B cell (primary cell): Measurements from ENCODE around the gene TMEM170B. TPM values are rescaled to one million over a fixed set of nuclear protein-coding genes. Genes with fewer than 3 reads are reported as not detected.
A peak's percentile ranks its signal among the peaks of the same experiment; 100 is the strongest.

Experiments used
- ATAC-seq: fragments of 200-7000 bp; cut with Tn5 transposase; one replicate; pipeline ENCODE4 v1.10.0; 2021; ENCODE audit warnings: low read depth, mild to moderate bottlenecking, moderate number of reproducible peaks, moderate library complexity
- CTCF ChIA-PET: fragments of 350-600 bp; sonication (Branson Sonifier 250); formaldehyde crosslinking; loops from one replicate; lab custom pipeline; 2021; ENCODE audit warnings: antibody characterized with exemption, inconsistent platforms; lab: Charles Lee
- POLR2A ChIA-PET: fragments of 350-600 bp; sonication (Branson Sonifier 250); formaldehyde crosslinking; loops from one replicate; lab custom pipeline; 2021; ENCODE audit warnings: antibody characterized with exemption; lab: Charles Lee
- DNase-seq: peaks from one replicate; pipeline ENCODE4 v3.0.0; 2013
- H2AFZ ChIP-seq: 2 replicates; pipeline ENCODE4 v1.6.1; 2012; ENCODE audit warnings: mild to moderate bottlenecking, low read depth, low read length; ENCODE audit not compliant: insufficient read depth, poor library complexity, severe bottlenecking
- H3K27ac ChIP-seq, 2 donors: 1 replicate in 1 of 2; 2 replicates in 1 of 2; pipeline ENCODE4 v1.5.1; 2012 to 2013; ENCODE audit warnings: low read length in 2 of 2, mild to moderate bottlenecking in 2 of 2, moderate library complexity in 1 of 2
- H3K27me3 ChIP-seq, 4 experiments: fragments of 200-600 bp in 1 of 4; sonication (generic) in 1 of 4; replicated peaks in 1 of 4; 1 replicate in 2 of 4; 2 replicates in 2 of 4; pipeline versions ENCODE4 v1.6.1 to v1.7.0; 2013 to 2016; ENCODE audit warnings: low read length in 3 of 4, mild to moderate bottlenecking in 2 of 4, mixed read lengths in 1 of 4, moderate library complexity in 1 of 4; ENCODE audit not compliant: insufficient read depth in 4 of 4, control insufficient read depth in 3 of 4; ENCODE audit errors: control extremely low read depth in 1 of 4
- H3K36me3 ChIP-seq, 2 experiments: replicated peaks in 1 of 2; 1 replicate in 1 of 2; 2 replicates in 1 of 2; pipeline versions ENCODE4 v1.6.1 to v1.7.1; 2013; ENCODE audit warnings: low read length in 1 of 2; ENCODE audit not compliant: insufficient read depth in 2 of 2, control insufficient read depth in 1 of 2; ENCODE audit errors: control extremely low read depth in 1 of 2, extremely low read depth in 1 of 2
- H3K4me1 ChIP-seq, 2 donors: fragments of 200-600 bp in 1 of 2; sonication (generic) in 1 of 2; 1 replicate in 1 of 2; 2 replicates in 1 of 2; pipeline versions ENCODE4 v1.5.1 to v1.6.1; 2013 to 2017; ENCODE audit warnings: low read length in 2 of 2; ENCODE audit not compliant: control insufficient read depth in 2 of 2, insufficient read depth in 2 of 2
- H3K4me2 ChIP-seq: replicated peaks from 2 replicates; pipeline ENCODE3; 2012; ENCODE audit warnings: mild to moderate bottlenecking, low read depth, low read length; ENCODE audit not compliant: poor library complexity, severe bottlenecking
- H3K4me3 ChIP-seq, 5 experiments: fragments of 200-600 bp in 1 of 5; sonication (generic) in 1 of 5; 1 replicate in 3 of 5; 2 replicates in 2 of 5; pipeline versions ENCODE4 v1.5.1 to v1.7.0; 2011 to 2016; ENCODE audit warnings: low read length in 4 of 5, mild to moderate bottlenecking in 4 of 5, low read depth in 2 of 5, control low read depth in 1 of 5, moderate library complexity in 1 of 5; ENCODE audit not compliant: insufficient read depth in 1 of 5; ENCODE audit errors: control extremely low read depth in 1 of 5, extremely low read depth in 1 of 5
- H3K79me2 ChIP-seq: fragments of 200-600 bp; sonication (generic); one replicate; pipeline ENCODE4 v1.6.0; 2016; ENCODE audit warnings: low read length; ENCODE audit not compliant: control insufficient read depth, insufficient read depth
- H3K9ac ChIP-seq: fragments of 200-600 bp; sonication (generic); 2 replicates; pipeline ENCODE4 v1.6.1; 2017; ENCODE audit warnings: mild to moderate bottlenecking, low read length, moderate library complexity
- H3K9me3 ChIP-seq, 3 donors: one replicate each; pipeline versions ENCODE4 v1.6.1 to v1.7.1; 2013; ENCODE audit warnings: low read length in 2 of 3; ENCODE audit not compliant: control insufficient read depth in 2 of 3, insufficient read depth in 1 of 3; ENCODE audit errors: control extremely low read depth in 1 of 3
- H4K20me1 ChIP-seq: 2 replicates; pipeline ENCODE4 v1.6.0; 2012; ENCODE audit warnings: mild to moderate bottlenecking, low read length; ENCODE audit not compliant: insufficient read depth, control insufficient read depth, poor library complexity, severe bottlenecking
- H3K27ac Mint-ChIP-seq: one replicate; pipeline ENCODE4 v1.8.0; 2021; ENCODE audit warnings: mixed read lengths
- H3K27me3 Mint-ChIP-seq: one replicate; pipeline ENCODE4 v1.8.0; 2021; ENCODE audit warnings: mixed read lengths
- H3K4me1 Mint-ChIP-seq: one replicate; pipeline ENCODE4 v1.8.0; 2021; ENCODE audit warnings: mixed read lengths
- H3K4me3 Mint-ChIP-seq: one replicate; pipeline ENCODE4 v1.8.0; 2021; ENCODE audit warnings: mixed read lengths
- H3K9me3 Mint-ChIP-seq: one replicate; pipeline ENCODE4 v1.8.0; 2022; ENCODE audit warnings: mixed read lengths; ENCODE audit not compliant: insufficient read depth
- EZH2 ChIP-seq: IDR thresholded peaks from 2 replicates; pipeline ENCODE4 v1.6.1; 2012; ENCODE audit warnings: borderline replicate concordance, low read depth, mild to moderate bottlenecking, moderate library complexity, low read length; ENCODE audit not compliant: insufficient read depth, poor library complexity, severe bottlenecking
- WGBS: methylation state at CpG from one replicate; pipeline ENCODE4 v1.1.5; 2013; ENCODE audit warnings: missing lambda C conversion rate; ENCODE audit not compliant: insufficient coverage; 5-methylcytosine and 5-hydroxymethylcytosine counted together
- intact Hi-C: fragments of 100-400 bp; cut with micrococcal nuclease; formaldehyde crosslinking; loops from one replicate; pipeline ENCODE4 v1.10.0; 2022
- polyA plus RNA-seq: library from polyadenylated mRNA; depleted of rRNA; stranded (reverse); fragments of >200 nt; gene quantifications from 2 replicates; pipeline ENCODE4 v1.2.3, GENCODE V29; 2012
- total RNA-seq, 2 donors: library from RNA; stranded (reverse); fragments of 120-200 nt in 1 of 2; gene quantifications; 1 replicate in 1 of 2; 2 replicates in 1 of 2; pipeline versions ENCODE4 v1.2.3 to v1.2.4, GENCODE V29; 2013 to 2022
- TF ChIP-seq, protein P1 (sequence below): fragments of 200-600 bp; IDR thresholded peaks from one replicate; pipeline ENCODE4 v1.8.0; 2022; ENCODE audit warnings: antibody characterized with exemption, mild to moderate bottlenecking

The TMEM170B gene
- total and polyA plus RNA-seq, 2 donors (not counting 1 experiment from before 2014, with no cell fraction given) = 0.64 to 3.4 TPM

DNA sequence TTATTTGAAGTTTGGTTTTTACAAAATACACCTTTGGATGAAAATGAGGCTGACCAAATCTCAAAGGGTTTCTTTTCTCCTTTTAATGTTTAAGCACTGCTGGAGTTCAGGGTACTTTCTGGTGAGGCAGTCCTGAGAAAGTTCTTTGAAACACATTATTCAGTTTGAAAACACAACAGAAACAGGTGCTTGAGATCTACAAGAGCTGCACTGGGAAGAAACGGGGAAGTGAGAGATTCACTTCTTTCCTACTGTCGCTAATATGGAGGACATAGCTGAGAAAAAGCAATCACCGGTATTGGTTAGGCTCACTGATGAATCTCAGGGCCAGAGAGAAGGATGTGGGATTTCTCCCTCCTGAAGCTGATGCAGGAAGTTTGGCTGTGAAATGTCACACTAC, 22.9 kb upstream of the TMEM170B start:
- Histone ChIP-seq H3K4me1 (peaks cover 18 to 21% of the 10 kb centered on the region in 2 donors), H2AFZ (peak overlapping the region; percentile 61), H3K4me2 (peak overlapping the region; percentile 47), H3K79me2 (no peaks in the 10 kb centered on the region), H3K9ac (no peak overlapping the region), H4K20me1 (no peaks in the 10 kb centered on the region), H3K27ac (peak overlapping the region; percentile 7 to 52), H3K9me3 (peaks cover 0 to 6% (median 0%) of the 10 kb centered on the region in 3 donors), H3K36me3 (no peaks in the 10 kb centered on the region), H3K27me3 (no peaks in the 10 kb centered on the region), H3K4me3 (no peak overlapping the region)
- ATAC-seq (peak; percentile 60), DNase-seq (peak; percentile 58)
- intact Hi-C loops = loop anchor here (1.0 to 5.0 kb wide), 2 partner anchors 23 to 53 kb away; partner anchors contain the start of gene TMEM170B
- Mint-ChIP-seq H3K4me1 (peaks cover 30% of the 10 kb centered on the region), H3K4me3 (peak overlapping the region; percentile 51), H3K27me3 (no peaks in the 10 kb centered on the region), H3K27ac (peak overlapping the region; percentile 70), H3K9me3 (peaks cover 2% of the 10 kb centered on the region)
- TF ChIP-seq, protein P1, sequence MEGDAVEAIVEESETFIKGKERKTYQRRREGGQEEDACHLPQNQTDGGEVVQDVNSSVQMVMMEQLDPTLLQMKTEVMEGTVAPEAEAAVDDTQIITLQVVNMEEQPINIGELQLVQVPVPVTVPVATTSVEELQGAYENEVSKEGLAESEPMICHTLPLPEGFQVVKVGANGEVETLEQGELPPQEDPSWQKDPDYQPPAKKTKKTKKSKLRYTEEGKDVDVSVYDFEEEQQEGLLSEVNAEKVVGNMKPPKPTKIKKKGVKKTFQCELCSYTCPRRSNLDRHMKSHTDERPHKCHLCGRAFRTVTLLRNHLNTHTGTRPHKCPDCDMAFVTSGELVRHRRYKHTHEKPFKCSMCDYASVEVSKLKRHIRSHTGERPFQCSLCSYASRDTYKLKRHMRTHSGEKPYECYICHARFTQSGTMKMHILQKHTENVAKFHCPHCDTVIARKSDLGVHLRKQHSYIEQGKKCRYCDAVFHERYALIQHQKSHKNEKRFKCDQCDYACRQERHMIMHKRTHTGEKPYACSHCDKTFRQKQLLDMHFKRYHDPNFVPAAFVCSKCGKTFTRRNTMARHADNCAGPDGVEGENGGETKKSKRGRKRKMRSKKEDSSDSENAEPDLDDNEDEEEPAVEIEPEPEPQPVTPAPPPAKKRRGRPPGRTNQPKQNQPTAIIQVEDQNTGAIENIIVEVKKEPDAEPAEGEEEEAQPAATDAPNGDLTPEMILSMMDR = no peak
- WGBS = 0% methylated on average over 1 of the region's 3 CpGs
- POLR2A ChIA-PET = no interaction called here
- CTCF ChIA-PET = interaction anchor here (0.7 to 2.5 kb wide), 3 partner anchors 17 to 342 kb away, joined by 3 to 18 read pairs (median 3); no protein-coding TSS in a partner anchor

- H3K4me3 Mint-ChIP-seq = no peak overlapping the region
- CTCF ChIA-PET = interaction anchor here (1.0 to 2.5 kb wide), 2 partner anchors 18 to 343 kb away, joined by 3 to 18 read pairs; no protein-coding TSS in a partner anchor
Measured at GRCh38 chr6:11515763-11516162, 21.8 kb upstream of the TMEM170B start.

More at GRCh38 chr6:11515763-11516162, 21.8 kb upstream of the TMEM170B start:
- no peak overlapping the region for H3K27ac ChIP-seq
- no peaks in the 10 kb centered on the region for H3K79me2 ChIP-seq
- no peak overlapping the region for H3K9ac ChIP-seq
- H3K9me3 Mint-ChIP-seq = peaks cover 2% of the 10 kb centered on the region
- H3K4me3 ChIP-seq = no peak overlapping the region
- H3K4me1 ChIP-seq = peaks cover 26 to 27% of the 10 kb centered on the region in 2 donors
- no peaks in the 10 kb centered on the region for H3K27me3 Mint-ChIP-seq
- no peaks in the 10 kb centered on the region for H4K20me1 ChIP-seq
- H3K27me3 ChIP-seq = no peaks in the 10 kb centered on the region
- POLR2A ChIA-PET = interaction anchor here (0.6 kb wide), 1 partner anchor 427 kb away, joined by 4 read pairs; no protein-coding TSS in a partner anchor
- intact Hi-C loops = no loop called here
- no peak for TF ChIP-seq EZH2
- TF ChIP-seq, protein P1 = no peak
- no peaks in the 10 kb centered on the region for H3K36me3 ChIP-seq
- DNase-seq (no peak), ATAC-seq (no peak)
- H3K4me1 Mint-ChIP-seq = peaks cover 37% of the 10 kb centered on the region
- H3K9me3 ChIP-seq = peaks cover 0 to 6% (median 0%) of the 10 kb centered on the region in 3 donors
- H3K4me2 ChIP-seq = no peak overlapping the region
- no peak overlapping the region for H2AFZ ChIP-seq
- no peak overlapping the region for H3K27ac Mint-ChIP-seq
- 88% methylated on average over 1 of the region's 3 CpGs for WGBS
